Testis (tissue), 3 donors: Measurements from ENCODE around the gene WDR41. TPM values are rescaled to one million over a fixed set of nuclear protein-coding genes. Genes with fewer than 3 reads are reported as not detected.
A peak's percentile ranks its signal among the peaks of the same experiment; 100 is the strongest.

Source experiments
- DNase-seq: peaks from one replicate; pipeline ENCODE4 v3.0.0-alpha.2; 2019
- H3K27ac ChIP-seq, 2 donors: fragments of 200-600 bp; sonication (generic); one replicate each; pipeline ENCODE4 v1.5.1; 2019
- H3K27me3 ChIP-seq: fragments of 200-600 bp; sonication (generic); one replicate; pipeline ENCODE4 v1.5.1; 2019
- H3K36me3 ChIP-seq: fragments of 200-600 bp; sonication (generic); one replicate; pipeline ENCODE4 v1.5.1; 2017; ENCODE audit warnings: low read depth; ENCODE audit errors: missing control alignments
- H3K4me1 ChIP-seq: fragments of 200-600 bp; sonication (generic); one replicate; pipeline ENCODE4 v1.5.1; 2019
- H3K4me3 ChIP-seq, 2 donors: fragments of 200-600 bp; sonication (generic); one replicate each; pipeline ENCODE4 v1.5.1; 2017 to 2019
- H3K9me3 ChIP-seq: fragments of 200-600 bp; sonication (generic); one replicate; pipeline ENCODE4 v1.5.1; 2017
- POLR2A ChIP-seq: fragments of 450-650 bp; IDR thresholded peaks from one replicate; pipeline ENCODE4 v1.6.1; 2017; ENCODE audit warnings: antibody characterized with exemption, mild to moderate bottlenecking, moderate library complexity
- WGBS, 2 donors: methylation state at CpG; one replicate each; pipeline ENCODE4 v1.1.5; 2018; 5-methylcytosine and 5-hydroxymethylcytosine counted together
- intact Hi-C: fragments of 100-400 bp; cut with DNase I; formaldehyde crosslinking; loops from one replicate; pipeline ENCODE4 v1.15.1; 2023; ENCODE audit warnings: low total_unique reads
- polyA plus RNA-seq: library from polyadenylated mRNA; stranded (reverse); fragments of 350-450 nt; fragmentation: Illumina TruSeq; extraction: RNeasy Lipid Tissue Mini Kit (QIAGEN cat#74804); gene quantifications from one replicate; pipeline ENCODE4 v1.2.3, GENCODE V29; 2014; ENCODE audit warnings: low read depth, low replicate concordance; ENCODE audit not compliant: insufficient read depth
- total RNA-seq, 2 donors: library from RNA; depleted of rRNA; stranded (reverse); fragments of >200 nt; gene quantifications; one replicate each; pipeline ENCODE4 v1.2.3, GENCODE V29; 2016
- TF ChIP-seq, protein P1 (sequence below), 3 experiments: fragments of 450-650 bp in 2 of 3; fragments of 200-600 bp in 1 of 3; sonication (generic) in 1 of 3; IDR thresholded peaks; one replicate each; pipeline ENCODE4 v1.5.1; 2016 to 2019; ENCODE audit warnings: antibody characterized with exemption in 3 of 3, mild to moderate bottlenecking in 2 of 3, moderate library complexity in 1 of 3

Gene WDR41
- total and polyA plus RNA-seq, 3 donors from 2014 or later, result 33.9 to 58.7 (median 46.5) TPM

DNA sequence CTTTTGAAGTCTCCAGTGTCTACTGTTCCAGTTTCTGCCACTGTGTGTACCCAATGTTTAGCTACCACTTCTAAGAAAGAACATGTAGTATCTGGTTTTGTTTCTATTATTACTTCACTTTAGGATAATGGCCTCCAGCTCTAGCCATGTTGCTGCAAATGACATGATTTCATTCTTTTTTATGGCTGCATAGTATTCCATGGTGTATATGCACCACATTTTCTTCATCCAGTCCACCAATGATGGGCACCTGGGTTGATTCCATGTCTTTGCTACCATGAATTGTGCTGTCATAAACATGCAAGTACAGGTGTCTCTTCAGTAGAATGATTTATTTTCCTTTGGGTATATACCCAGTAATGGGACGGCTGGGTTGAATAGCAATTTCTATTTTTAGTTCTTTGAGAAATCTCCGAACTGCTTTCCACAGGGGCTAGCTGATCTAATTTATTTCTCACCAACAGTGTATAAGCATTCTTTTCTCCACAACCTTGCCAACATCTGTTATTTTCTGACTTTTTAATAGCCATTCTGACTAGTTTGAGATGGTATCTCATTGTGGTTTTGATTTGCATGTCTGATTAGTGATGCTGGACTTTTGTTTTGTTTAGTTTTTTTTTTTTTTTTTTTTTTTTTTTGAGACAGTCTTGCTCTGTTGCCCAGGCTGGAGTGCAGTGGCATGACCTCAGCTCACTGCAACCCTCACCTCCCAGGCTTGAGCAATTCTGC lies 68.9 kb downstream of the WDR41 start:
- TF ChIP-seq POLR2A, result no peak
- TF ChIP-seq, protein P1, sequence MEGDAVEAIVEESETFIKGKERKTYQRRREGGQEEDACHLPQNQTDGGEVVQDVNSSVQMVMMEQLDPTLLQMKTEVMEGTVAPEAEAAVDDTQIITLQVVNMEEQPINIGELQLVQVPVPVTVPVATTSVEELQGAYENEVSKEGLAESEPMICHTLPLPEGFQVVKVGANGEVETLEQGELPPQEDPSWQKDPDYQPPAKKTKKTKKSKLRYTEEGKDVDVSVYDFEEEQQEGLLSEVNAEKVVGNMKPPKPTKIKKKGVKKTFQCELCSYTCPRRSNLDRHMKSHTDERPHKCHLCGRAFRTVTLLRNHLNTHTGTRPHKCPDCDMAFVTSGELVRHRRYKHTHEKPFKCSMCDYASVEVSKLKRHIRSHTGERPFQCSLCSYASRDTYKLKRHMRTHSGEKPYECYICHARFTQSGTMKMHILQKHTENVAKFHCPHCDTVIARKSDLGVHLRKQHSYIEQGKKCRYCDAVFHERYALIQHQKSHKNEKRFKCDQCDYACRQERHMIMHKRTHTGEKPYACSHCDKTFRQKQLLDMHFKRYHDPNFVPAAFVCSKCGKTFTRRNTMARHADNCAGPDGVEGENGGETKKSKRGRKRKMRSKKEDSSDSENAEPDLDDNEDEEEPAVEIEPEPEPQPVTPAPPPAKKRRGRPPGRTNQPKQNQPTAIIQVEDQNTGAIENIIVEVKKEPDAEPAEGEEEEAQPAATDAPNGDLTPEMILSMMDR (IDR thresholded peaks at IDR 0.05), result no peak
- H3K4me1 ChIP-seq, result peaks cover 9% of the 10 kb centered on the region
- intact Hi-C loops, result no loop called here
- no peaks in the 10 kb centered on the region for H3K27me3 ChIP-seq
- H3K27ac ChIP-seq, result no peak overlapping the region
- 86 to 89% methylated on average over 2 of the region's 2 CpGs for WGBS, 2 donors
- H3K4me3 ChIP-seq, result no peak overlapping the region
- H3K36me3 ChIP-seq, result no peaks in the 10 kb centered on the region
- no peak for DNase-seq
- H3K9me3 ChIP-seq, result no peaks in the 10 kb centered on the region

DNA sequence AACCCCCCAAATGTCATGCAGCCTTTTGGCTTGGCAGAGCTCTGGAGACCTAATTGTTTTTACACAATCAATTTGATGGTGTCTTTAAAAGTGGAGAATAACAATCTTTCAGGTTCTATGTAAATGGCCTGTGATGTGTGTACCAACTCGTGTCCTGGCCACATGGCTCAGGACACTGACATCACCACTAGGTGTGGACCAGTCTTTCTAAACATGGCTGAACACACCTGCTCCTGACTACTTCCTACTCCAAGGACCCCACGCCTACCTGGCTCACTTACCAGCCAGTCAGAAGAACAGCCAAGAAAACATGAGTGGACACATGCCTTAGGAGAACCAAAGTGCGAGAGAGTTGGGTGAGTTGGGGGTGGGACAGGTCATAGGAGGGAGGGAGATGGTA lies 71.2 kb downstream of the WDR41 start:
- intact Hi-C loops, result no loop called here
- H3K4me3 ChIP-seq, result no peak overlapping the region
- no peaks in the 10 kb centered on the region for H3K9me3 ChIP-seq
- no peak for TF ChIP-seq POLR2A
- TF ChIP-seq, protein P1 (IDR thresholded peaks at IDR 0.05), result no peak
- DNase-seq, result no peak
- no peaks in the 10 kb centered on the region for H3K36me3 ChIP-seq
- no peaks in the 10 kb centered on the region for H3K27me3 ChIP-seq
- H3K27ac ChIP-seq, result no peak overlapping the region
- 87 to 89% methylated on average over 3 of the region's 3 CpGs for WGBS, 2 donors
- peaks cover 16% of the 10 kb centered on the region for H3K4me1 ChIP-seq

DNA sequence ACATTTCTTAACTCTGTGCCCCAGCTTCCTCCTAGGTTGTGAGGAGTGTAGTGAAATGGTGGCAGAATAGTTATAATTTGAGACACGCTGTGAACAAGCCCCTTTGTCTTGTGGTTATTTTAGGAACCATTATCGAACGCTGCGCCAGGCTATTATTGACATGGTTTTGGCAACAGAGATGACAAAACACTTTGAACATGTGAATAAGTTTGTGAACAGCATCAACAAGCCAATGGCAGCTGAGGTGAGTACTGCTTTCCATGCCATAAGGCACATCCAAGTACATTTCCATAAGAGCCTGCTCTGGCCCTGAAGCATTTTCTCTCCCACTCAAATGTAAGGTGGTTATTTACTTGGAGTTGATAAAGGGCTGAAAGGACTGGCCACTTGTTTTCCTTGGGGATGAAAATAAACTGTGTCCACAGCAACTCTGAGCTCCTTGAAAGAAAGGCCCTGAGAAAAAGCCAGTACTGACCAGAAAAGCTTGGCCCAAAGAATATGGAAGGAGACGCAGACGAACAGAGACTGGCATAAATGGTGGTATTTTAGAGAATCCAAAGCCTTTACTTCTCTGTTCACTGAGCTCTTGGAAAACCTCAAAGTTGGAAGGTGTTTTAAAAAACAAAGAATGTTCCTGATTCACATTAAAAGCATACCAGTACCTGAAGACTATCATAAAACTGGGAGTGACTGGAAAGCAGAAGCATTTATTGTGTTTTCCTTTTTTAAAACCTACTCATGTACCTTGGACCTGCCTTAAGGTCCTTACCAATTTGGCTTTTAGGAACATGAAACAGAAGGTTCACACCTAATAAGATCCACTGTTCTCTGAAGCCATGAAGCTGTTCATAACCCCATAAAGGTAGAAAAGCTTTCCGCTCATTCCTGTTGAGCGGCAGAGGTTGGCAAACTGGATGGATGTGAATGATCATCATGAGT lies 72.2 kb downstream of the WDR41 start:
- H3K36me3 ChIP-seq, result no peaks in the 10 kb centered on the region
- H3K4me3 ChIP-seq, result no peak overlapping the region
- H3K27me3 ChIP-seq, result no peaks in the 10 kb centered on the region
- H3K9me3 ChIP-seq, result no peaks in the 10 kb centered on the region
- H3K27ac ChIP-seq, result no peak overlapping the region
- TF ChIP-seq POLR2A, result no peak
- TF ChIP-seq, protein P1 (IDR thresholded peaks at IDR 0.05), result no peak
- peaks cover 16% of the 10 kb centered on the region for H3K4me1 ChIP-seq
- intact Hi-C loops, result no loop called here
- no peak for DNase-seq
- 91 to 93% methylated on average over 8 of the region's 8 CpGs for WGBS, 2 donors

DNA sequence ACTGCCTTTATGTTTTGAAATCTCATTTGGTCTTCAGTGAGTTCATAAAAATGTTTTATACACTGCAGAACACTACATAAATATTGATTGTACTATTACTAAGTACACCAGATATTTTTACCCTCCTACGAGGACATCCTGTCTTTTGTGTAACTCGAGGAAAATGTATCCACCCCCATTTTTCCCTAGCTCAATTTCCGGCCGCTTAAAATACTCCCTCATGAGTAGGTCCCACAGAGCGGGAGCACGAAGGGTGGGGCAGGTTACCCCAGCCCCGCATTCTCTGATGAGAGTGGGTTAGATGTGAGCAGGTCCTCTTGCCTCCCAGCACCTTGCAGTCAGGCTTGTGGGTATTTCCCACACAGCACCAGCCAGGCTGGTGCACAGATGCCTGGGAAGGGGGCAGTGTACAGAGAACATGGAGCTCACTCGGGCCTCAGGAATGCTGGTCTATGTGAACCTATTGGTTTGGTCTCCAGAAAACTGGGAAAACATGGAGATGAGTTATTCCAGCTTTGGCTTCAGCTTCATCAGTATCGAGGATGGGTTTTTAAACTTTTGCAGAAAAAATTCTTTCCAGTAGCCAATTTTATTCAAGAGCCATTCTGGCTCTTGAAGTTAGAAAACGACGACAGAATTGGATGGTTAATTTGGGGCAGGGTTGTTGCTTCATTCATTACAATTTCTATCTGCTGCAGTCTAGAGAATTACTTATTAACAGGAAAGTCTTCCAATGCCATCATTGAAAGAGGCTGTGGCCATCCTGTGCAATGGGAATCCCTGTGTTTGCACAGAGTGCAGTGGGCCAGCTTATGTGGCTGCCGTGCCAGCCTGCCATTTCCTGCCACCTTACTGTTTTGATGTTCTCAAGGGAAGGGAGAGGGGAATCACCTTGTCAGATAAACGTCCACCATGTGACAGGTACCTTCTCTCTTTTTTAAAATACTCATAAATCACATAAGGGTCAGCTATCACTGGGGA lies 73.2 kb downstream of the WDR41 start:
- 46 to 54% methylated on average over 13 of the region's 13 CpGs for WGBS, 2 donors
- Histone ChIP-seq H3K27ac (peak overlapping the region in 1 of 2 donors; percentile 51), H3K4me1 (peaks cover 16% of the 10 kb centered on the region), H3K4me3 (no peak overlapping the region), H3K36me3 (no peaks in the 10 kb centered on the region), H3K9me3 (no peaks in the 10 kb centered on the region), H3K27me3 (no peaks in the 10 kb centered on the region)
- TF ChIP-seq, protein P1 (IDR thresholded peaks at IDR 0.05), result no peak
- TF ChIP-seq POLR2A, result no peak
- DNase-seq, result no peak
- intact Hi-C loops, result no loop called here
